ENCODE results near the gene SUSD4. TPM values are rescaled to one million over a fixed set of nuclear protein-coding genes. Genes with fewer than 3 reads are reported as not detected.

The SUSD4 gene
- total and polyA plus RNA-seq, 2 donors (not counting 3 experiments of a cell fraction or from before 2014, with no cell fraction given) = not detected

DNA sequence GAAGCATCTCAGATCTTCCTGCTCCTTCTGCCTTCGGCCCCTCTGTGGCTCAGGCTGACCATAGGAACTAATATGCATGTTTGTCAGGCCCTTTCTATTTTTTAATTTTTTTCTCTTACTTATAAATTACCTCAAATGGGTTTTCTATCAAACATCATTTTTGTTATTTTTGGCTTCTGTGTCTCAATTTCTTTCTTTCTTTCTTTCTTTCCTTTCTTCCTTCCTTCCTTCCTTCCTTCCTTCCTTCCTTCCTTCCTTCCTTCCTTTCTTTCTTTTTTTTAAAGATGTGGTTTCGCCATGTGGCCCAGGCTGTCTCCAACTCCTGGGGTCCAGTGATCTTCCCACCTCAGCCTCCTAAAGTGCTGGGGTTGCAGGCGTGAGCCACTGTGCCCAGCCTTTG is 184.7 kb downstream of the SUSD4 start:
- no peaks in the 10 kb centered on the region for H3K36me3 ChIP-seq (ENCODE audit: control insufficient read depth in 2 of 2, extremely low read depth in 1 of 2, insufficient read depth in 2 of 2, low read length in 2 of 2)
- BruUV-seq (replicated peaks) = no TSS peak
- CTCF ChIA-PET = no interaction called here
- H3K9ac ChIP-seq (replicated peaks; ENCODE audit: extremely low read depth, insufficient read depth, low read length) = no peak overlapping the region
- H2AFZ ChIP-seq (ENCODE audit: low read depth, low read length) = no peak overlapping the region
- H3K27me3 ChIP-seq (ENCODE audit: control insufficient read depth in 2 of 2, insufficient read depth in 2 of 2, low read length in 2 of 2) = no peaks in the 10 kb centered on the region
- no peaks in the 10 kb centered on the region for H4K20me1 ChIP-seq (replicated peaks; ENCODE audit: control insufficient read depth, extremely low read depth, insufficient read depth, low read length)
- TF ChIP-seq, protein P1, sequence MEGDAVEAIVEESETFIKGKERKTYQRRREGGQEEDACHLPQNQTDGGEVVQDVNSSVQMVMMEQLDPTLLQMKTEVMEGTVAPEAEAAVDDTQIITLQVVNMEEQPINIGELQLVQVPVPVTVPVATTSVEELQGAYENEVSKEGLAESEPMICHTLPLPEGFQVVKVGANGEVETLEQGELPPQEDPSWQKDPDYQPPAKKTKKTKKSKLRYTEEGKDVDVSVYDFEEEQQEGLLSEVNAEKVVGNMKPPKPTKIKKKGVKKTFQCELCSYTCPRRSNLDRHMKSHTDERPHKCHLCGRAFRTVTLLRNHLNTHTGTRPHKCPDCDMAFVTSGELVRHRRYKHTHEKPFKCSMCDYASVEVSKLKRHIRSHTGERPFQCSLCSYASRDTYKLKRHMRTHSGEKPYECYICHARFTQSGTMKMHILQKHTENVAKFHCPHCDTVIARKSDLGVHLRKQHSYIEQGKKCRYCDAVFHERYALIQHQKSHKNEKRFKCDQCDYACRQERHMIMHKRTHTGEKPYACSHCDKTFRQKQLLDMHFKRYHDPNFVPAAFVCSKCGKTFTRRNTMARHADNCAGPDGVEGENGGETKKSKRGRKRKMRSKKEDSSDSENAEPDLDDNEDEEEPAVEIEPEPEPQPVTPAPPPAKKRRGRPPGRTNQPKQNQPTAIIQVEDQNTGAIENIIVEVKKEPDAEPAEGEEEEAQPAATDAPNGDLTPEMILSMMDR (IDR thresholded peaks at IDR 0.05; ENCODE audit: extremely low read depth in 1 of 2, insufficient read depth in 1 of 2, low read depth in 1 of 2, low read length in 2 of 2) = no peak
- TF ChIP-seq MYC (IDR thresholded peaks at IDR 0.05; ENCODE audit: low read depth, low read length) (no peak), POLR2AphosphoS5 (IDR thresholded peaks at IDR 0.05; ENCODE audit: insufficient read depth, low read depth, low read length) (no peak), FOS (IDR thresholded peaks at IDR 0.05; ENCODE audit: borderline replicate concordance, insufficient read depth, low read length) (no peak)
- TF ChIP-seq, protein P2, sequence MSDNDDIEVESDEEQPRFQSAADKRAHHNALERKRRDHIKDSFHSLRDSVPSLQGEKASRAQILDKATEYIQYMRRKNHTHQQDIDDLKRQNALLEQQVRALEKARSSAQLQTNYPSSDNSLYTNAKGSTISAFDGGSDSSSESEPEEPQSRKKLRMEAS (IDR thresholded peaks at IDR 0.05; ENCODE audit: insufficient read depth, insufficient read length) = no peak
- H3K4me3 ChIP-seq (replicated peaks in 1 of 3; ENCODE audit: insufficient read depth in 1 of 3, low read depth in 1 of 3, low read length in 3 of 3) = no peak overlapping the region
- H3K4me2 ChIP-seq (ENCODE audit: insufficient read depth, low read length) = no peak overlapping the region
- H3K79me2 ChIP-seq (ENCODE audit: control insufficient read depth, insufficient read depth, low read length) = no peaks in the 10 kb centered on the region
- no peaks in the 10 kb centered on the region for H3K9me1 ChIP-seq (replicated peaks; ENCODE audit: control insufficient read depth, extremely low read depth, insufficient read depth, low read length)
- no peak overlapping the region for H3K27ac ChIP-seq (ENCODE audit: insufficient read depth, low read depth, low read length)
- DNase-seq (ENCODE audit: low read depth, low spot score) (no peak), FAIRE-seq (no peak)
- POLR2A ChIA-PET = no interaction called here
- H3K4me1 ChIP-seq (ENCODE audit: control insufficient read depth, extremely low read depth, insufficient read depth, low read length) = no peaks in the 10 kb centered on the region
- H3K9me3 ChIP-seq (replicated peaks; ENCODE audit: control insufficient read depth, insufficient read depth, low read length) = no peaks in the 10 kb centered on the region
- dilution Hi-C loops (cut with MboI; ENCODE audit: extremely low pct_ligation_motif_present, low sequenced_read_pairs) = no loop called here
- intact Hi-C loops (cut with micrococcal nuclease) = no loop called here

DNA sequence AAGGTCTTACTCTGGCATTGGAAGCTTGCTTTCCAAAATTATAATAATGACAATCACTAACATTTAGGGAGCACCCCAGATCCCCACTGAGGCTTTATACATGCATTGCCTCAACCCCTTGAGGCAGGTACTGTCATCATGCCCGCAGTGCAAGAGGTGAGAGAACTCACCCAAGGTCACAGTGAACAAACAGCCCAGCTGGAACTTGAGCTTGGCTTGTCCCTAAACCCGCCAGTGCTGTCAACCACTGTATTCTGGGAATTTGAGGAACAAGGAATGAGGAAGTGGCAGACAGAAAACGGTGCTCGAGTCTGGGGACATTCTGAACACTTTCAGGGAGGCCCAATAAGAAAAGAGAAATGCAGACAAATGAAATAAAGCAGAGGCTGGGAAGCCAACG is 186.3 kb downstream of the SUSD4 start:
- BruUV-seq (replicated peaks) = no TSS peak
- Histone ChIP-seq H3K27me3 (ENCODE audit: control insufficient read depth in 2 of 2, insufficient read depth in 2 of 2, low read length in 2 of 2) (no peaks in the 10 kb centered on the region), H4K20me1 (replicated peaks; ENCODE audit: control insufficient read depth, extremely low read depth, insufficient read depth, low read length) (no peaks in the 10 kb centered on the region), H3K9me3 (replicated peaks; ENCODE audit: control insufficient read depth, insufficient read depth, low read length) (no peaks in the 10 kb centered on the region), H3K36me3 (ENCODE audit: control insufficient read depth in 2 of 2, extremely low read depth in 1 of 2, insufficient read depth in 2 of 2, low read length in 2 of 2) (no peaks in the 10 kb centered on the region), H3K4me3 (replicated peaks in 1 of 3; ENCODE audit: insufficient read depth in 1 of 3, low read depth in 1 of 3, low read length in 3 of 3) (no peak overlapping the region), H3K9ac (replicated peaks; ENCODE audit: extremely low read depth, insufficient read depth, low read length) (no peak overlapping the region), H3K27ac (ENCODE audit: insufficient read depth, low read depth, low read length) (no peak overlapping the region), H3K4me1 (ENCODE audit: control insufficient read depth, extremely low read depth, insufficient read depth, low read length) (no peaks in the 10 kb centered on the region), H3K4me2 (ENCODE audit: insufficient read depth, low read length) (no peak overlapping the region), H3K79me2 (ENCODE audit: control insufficient read depth, insufficient read depth, low read length) (no peaks in the 10 kb centered on the region), H3K9me1 (replicated peaks; ENCODE audit: control insufficient read depth, extremely low read depth, insufficient read depth, low read length) (no peaks in the 10 kb centered on the region), H2AFZ (ENCODE audit: low read depth, low read length) (no peak overlapping the region)
- TF ChIP-seq, protein P1 (IDR thresholded peaks at IDR 0.05; ENCODE audit: extremely low read depth in 1 of 2, insufficient read depth in 1 of 2, low read depth in 1 of 2, low read length in 2 of 2) = no peak
- TF ChIP-seq GATA2 (IDR thresholded peaks at IDR 0.05; ENCODE audit: insufficient read depth, insufficient read length, low read depth, low read length) (no peak), POLR2AphosphoS5 (IDR thresholded peaks at IDR 0.05; ENCODE audit: insufficient read depth, low read depth, low read length) (no peak), FOS (IDR thresholded peaks at IDR 0.05; ENCODE audit: borderline replicate concordance, insufficient read depth, low read length) (no peak), MYC (IDR thresholded peaks at IDR 0.05; ENCODE audit: low read depth, low read length) (no peak), JUN (IDR thresholded peaks at IDR 0.05; ENCODE audit: borderline replicate concordance, insufficient read depth, insufficient read length, low read depth) (no peak), POLR2A (IDR thresholded peaks at IDR 0.05; ENCODE audit: low read depth, low read length) (no peak)
- TF ChIP-seq, protein P2 (IDR thresholded peaks at IDR 0.05; ENCODE audit: insufficient read depth, insufficient read length) = no peak
- ChIA-PET POLR2A (no interaction called here), CTCF (no interaction called here)
- intact Hi-C loops (cut with micrococcal nuclease) (no loop called here), dilution Hi-C loops (cut with MboI; ENCODE audit: extremely low pct_ligation_motif_present, low sequenced_read_pairs) (no loop called here)
- FAIRE-seq = no peak
- no peak for DNase-seq (ENCODE audit: low read depth, low spot score)
